ENCODE results near the gene MPHOSPH10. TPM values are rescaled to one million over a fixed set of nuclear protein-coding genes. Genes with fewer than 3 reads are reported as not detected.
"Not testable (repeated sequence)": the region's sequence is repeated elsewhere in the genome, so short reads cannot be mapped to it uniquely, and the experiment has no call there.

The MPHOSPH10 gene
- total RNA-seq, 1 experiment from 2014 or later: 26.9 TPM

DNA sequence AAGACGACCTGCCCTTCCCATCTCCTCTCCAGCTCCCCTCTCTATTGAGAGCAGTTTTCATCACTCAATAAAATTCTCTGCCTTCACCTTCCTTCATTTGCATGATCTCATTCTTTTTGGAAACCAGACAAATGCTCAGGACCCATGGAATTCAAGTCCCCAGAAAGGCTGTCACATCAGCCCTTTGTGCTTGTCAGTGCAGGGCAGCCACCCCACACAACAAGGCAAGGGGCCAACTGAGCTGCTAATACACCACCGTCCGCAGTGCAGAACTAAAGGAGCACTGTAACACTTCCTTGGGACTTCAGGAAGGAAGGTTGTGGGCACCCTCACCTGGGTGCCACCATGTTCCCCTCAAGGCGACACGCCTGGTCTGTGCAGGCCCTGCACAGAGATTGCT is 26.6 kb upstream of the MPHOSPH10 start:
- intact Hi-C loops (cut with micrococcal nuclease; ENCODE audit: unreplicated experiment): no loop called here
- Histone ChIP-seq H3K79me2 (ENCODE audit: low read depth) (no peaks in the 10 kb centered on the region), H3K4me2 (no peak overlapping the region), H3K27ac (no peak overlapping the region), H3K36me3 (ENCODE audit: low read depth) (no peaks in the 10 kb centered on the region; the same call in 1 of the 2 replicates), H3K27me3 (ENCODE audit: insufficient read depth, low read depth) (no peaks in the 10 kb centered on the region), H3K4me1 (replicated peaks; ENCODE audit: insufficient read depth) (no peaks in the 10 kb centered on the region), H2AFZ (no peak overlapping the region), H3F3A (ENCODE audit: insufficient read depth, low read depth) (no peaks in the 10 kb centered on the region), H3K9me2 (ENCODE audit: insufficient read depth) (no peaks in the 10 kb centered on the region), H3K9me3 (ENCODE audit: insufficient read depth, low read depth) (peaks cover 8% of the 10 kb centered on the region; the same call in 1 of the 2 replicates), H4K20me1 (ENCODE audit: insufficient read depth) (no peaks in the 10 kb centered on the region), H3K4me3 (no peak overlapping the region)
- ChIA-PET CTCF (no interaction called here), POLR2A (ENCODE audit: unreplicated experiment) (interaction anchor here (0.6 kb wide), 1 partner anchor 280 kb away, joined by 5 read pairs; no protein-coding TSS in a partner anchor)
- BruUV-seq (replicated peaks): no TSS peak
- TF ChIP-seq EZH2 (IDR thresholded peaks at IDR 0.05; ENCODE audit: low read depth): no peak
- TF ChIP-seq CTCF (conservative IDR thresholded peaks at IDR 0.05): no peak
- no peak for DNase-seq

DNA sequence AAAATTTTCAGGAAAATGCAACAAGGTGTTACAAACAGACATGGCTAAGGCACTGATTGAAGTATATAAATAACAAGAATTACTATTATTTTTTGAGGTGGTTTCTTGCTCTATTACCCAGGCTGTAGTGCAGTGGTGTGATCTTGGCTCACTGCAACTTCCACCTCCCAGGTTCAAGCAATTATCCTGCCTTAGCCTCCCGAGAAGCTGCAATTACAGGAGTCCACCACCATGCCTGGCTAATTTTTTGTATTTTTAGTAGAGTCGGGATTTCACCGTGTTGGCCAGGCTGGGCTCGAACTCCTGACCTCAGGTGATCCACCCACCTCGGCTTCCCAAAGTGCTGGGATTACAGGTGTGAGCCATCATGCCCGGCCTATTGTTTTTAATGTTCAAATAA is 24.0 kb upstream of the MPHOSPH10 start:
- intact Hi-C loops (cut with micrococcal nuclease; ENCODE audit: unreplicated experiment); H3K27me3 ChIP-seq (ENCODE audit: insufficient read depth, low read depth); CTCF ChIA-PET; H2AFZ ChIP-seq; H4K20me1 ChIP-seq (ENCODE audit: insufficient read depth); H3K9me3 ChIP-seq (ENCODE audit: insufficient read depth, low read depth); H3K4me3 ChIP-seq; H3K79me2 ChIP-seq (ENCODE audit: low read depth); H3F3A ChIP-seq (ENCODE audit: insufficient read depth, low read depth); H3K9me2 ChIP-seq (ENCODE audit: insufficient read depth); H3K36me3 ChIP-seq (ENCODE audit: low read depth); H3K4me2 ChIP-seq; H3K4me1 ChIP-seq (replicated peaks; ENCODE audit: insufficient read depth); BruUV-seq (replicated peaks); H3K27ac ChIP-seq; POLR2A ChIA-PET (ENCODE audit: unreplicated experiment); DNase-seq: not testable (repeated sequence)

DNA sequence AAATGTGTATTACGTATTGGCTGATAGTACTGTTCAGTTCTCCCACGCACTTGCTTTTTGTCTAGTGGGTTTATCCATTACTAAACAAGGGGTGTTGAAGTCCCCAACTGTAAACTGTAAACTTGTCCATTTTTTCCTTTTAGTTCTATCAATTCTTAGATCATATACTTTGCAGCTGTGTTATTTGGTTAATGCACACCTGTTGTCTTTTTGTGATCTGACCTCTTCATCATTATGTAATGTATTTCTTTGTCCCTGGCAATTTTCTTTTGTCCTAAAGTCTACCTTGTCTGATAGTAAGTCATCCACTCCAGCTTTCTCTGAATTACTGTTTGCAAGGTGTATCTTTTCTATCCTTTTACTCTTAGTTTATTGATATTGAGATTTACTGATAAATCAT is 22.3 kb upstream of the MPHOSPH10 start:
- no peaks in the 10 kb centered on the region for H3K27me3 ChIP-seq (ENCODE audit: insufficient read depth, low read depth)
- H4K20me1 ChIP-seq (ENCODE audit: insufficient read depth): no peaks in the 10 kb centered on the region
- H3F3A ChIP-seq (ENCODE audit: insufficient read depth, low read depth): no peaks in the 10 kb centered on the region
- H3K4me3 ChIP-seq: no peak overlapping the region
- ChIA-PET CTCF (no interaction called here), POLR2A (ENCODE audit: unreplicated experiment) (no interaction called here)
- no peak overlapping the region for H2AFZ ChIP-seq
- intact Hi-C loops (cut with micrococcal nuclease; ENCODE audit: unreplicated experiment): no loop called here
- no peaks in the 10 kb centered on the region for H3K79me2 ChIP-seq (ENCODE audit: low read depth)
- H3K4me1 ChIP-seq (replicated peaks; ENCODE audit: insufficient read depth): no peaks in the 10 kb centered on the region
- no peak for TF ChIP-seq CTCF (conservative IDR thresholded peaks at IDR 0.05)
- TF ChIP-seq EZH2 (IDR thresholded peaks at IDR 0.05; ENCODE audit: low read depth): no peak
- DNase-seq: no peak
- H3K9me3 ChIP-seq (ENCODE audit: insufficient read depth, low read depth): peaks cover 8% of the 10 kb centered on the region; the same call in 1 of the 2 replicates
- H3K9me2 ChIP-seq (ENCODE audit: insufficient read depth): no peaks in the 10 kb centered on the region
- no peak overlapping the region for H3K27ac ChIP-seq
- no TSS peak for BruUV-seq (replicated peaks)
- no peak overlapping the region for H3K4me2 ChIP-seq
- no peaks in the 10 kb centered on the region; the same call in 1 of the 2 replicates for H3K36me3 ChIP-seq (ENCODE audit: low read depth)

DNA sequence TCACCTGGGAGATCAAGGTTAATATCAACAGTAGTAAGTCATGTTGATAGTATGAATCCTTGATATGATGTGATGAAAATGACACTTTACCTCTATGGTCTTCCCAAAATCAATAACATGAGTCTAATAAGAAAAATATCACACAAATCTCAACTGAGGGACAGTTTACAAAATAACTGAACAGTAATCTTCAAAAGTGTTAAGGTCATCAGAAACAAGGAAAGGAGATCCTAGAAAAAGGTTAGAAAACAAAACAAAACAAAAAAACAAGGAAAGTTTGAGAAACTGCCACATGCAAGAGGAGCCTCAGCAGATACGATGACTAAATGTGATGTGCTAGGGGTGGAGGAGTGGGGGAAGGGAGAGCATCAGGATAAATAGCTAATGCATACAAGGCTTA is 16.6 kb upstream of the MPHOSPH10 start:
- no peaks in the 10 kb centered on the region for H3K79me2 ChIP-seq (ENCODE audit: low read depth)
- H2AFZ ChIP-seq: no peak overlapping the region
- BruUV-seq (replicated peaks): no TSS peak
- H3K4me2 ChIP-seq: no peak overlapping the region
- H3K9me3 ChIP-seq (ENCODE audit: insufficient read depth, low read depth): no peaks in the 10 kb centered on the region
- H3K4me1 ChIP-seq (replicated peaks; ENCODE audit: insufficient read depth): no peaks in the 10 kb centered on the region
- H3K9me2 ChIP-seq (ENCODE audit: insufficient read depth): no peaks in the 10 kb centered on the region
- no peak overlapping the region for H3K4me3 ChIP-seq
- ChIA-PET POLR2A (ENCODE audit: unreplicated experiment) (no interaction called here), CTCF (no interaction called here)
- no peak for DNase-seq
- H3K27ac ChIP-seq: no peak overlapping the region
- H3K36me3 ChIP-seq (ENCODE audit: low read depth): no peaks in the 10 kb centered on the region
- no peaks in the 10 kb centered on the region for H3K27me3 ChIP-seq (ENCODE audit: insufficient read depth, low read depth)
- H3F3A ChIP-seq (ENCODE audit: insufficient read depth, low read depth): no peaks in the 10 kb centered on the region
- H4K20me1 ChIP-seq (ENCODE audit: insufficient read depth): no peaks in the 10 kb centered on the region
- TF ChIP-seq EZH2 (IDR thresholded peaks at IDR 0.05; ENCODE audit: low read depth) (no peak), CTCF (conservative IDR thresholded peaks at IDR 0.05) (no peak)
- intact Hi-C loops (cut with micrococcal nuclease; ENCODE audit: unreplicated experiment): no loop called here

Data from PC-9 (cell line).